ENCODE data around the gene RHOB.

DNA sequence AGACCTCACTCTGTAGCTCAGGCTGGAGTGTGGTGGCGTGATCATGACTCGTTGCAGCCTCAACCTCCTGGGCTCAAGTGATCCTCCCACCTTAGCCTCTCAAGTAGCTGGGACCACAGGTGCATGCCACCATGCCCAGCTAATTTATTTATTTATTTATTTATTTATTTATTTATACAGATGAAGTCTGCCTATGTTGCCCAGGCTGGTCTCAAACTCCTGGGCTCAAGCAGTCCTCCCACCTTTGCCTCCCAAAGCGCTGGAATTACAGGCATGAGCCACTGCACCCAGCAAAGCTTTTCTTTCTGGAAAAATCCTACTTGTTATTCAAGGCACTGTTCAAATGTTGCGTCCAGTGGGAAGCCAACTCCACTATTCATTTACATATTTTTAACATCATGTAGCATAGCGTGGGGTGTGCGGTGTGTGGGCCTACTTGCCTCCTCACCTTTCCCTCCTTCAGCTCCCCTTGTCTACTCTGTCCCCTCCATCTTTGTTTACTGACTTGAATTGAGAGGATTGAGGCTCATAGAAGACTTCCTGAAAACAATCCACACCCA is 6.8 kb upstream of the RHOB start:
- TF ChIP-seq, protein P1, sequence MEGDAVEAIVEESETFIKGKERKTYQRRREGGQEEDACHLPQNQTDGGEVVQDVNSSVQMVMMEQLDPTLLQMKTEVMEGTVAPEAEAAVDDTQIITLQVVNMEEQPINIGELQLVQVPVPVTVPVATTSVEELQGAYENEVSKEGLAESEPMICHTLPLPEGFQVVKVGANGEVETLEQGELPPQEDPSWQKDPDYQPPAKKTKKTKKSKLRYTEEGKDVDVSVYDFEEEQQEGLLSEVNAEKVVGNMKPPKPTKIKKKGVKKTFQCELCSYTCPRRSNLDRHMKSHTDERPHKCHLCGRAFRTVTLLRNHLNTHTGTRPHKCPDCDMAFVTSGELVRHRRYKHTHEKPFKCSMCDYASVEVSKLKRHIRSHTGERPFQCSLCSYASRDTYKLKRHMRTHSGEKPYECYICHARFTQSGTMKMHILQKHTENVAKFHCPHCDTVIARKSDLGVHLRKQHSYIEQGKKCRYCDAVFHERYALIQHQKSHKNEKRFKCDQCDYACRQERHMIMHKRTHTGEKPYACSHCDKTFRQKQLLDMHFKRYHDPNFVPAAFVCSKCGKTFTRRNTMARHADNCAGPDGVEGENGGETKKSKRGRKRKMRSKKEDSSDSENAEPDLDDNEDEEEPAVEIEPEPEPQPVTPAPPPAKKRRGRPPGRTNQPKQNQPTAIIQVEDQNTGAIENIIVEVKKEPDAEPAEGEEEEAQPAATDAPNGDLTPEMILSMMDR (IDR thresholded peaks at IDR 0.05) = no peak
- TF ChIP-seq EZH2phosphoT487 (IDR thresholded peaks at IDR 0.05) (no peak), EZH2 (IDR thresholded peaks at IDR 0.05) (no peak)
